ENCODE results near the gene PPARA. TPM values are rescaled to one million over a fixed set of nuclear protein-coding genes. Genes with fewer than 3 reads are reported as not detected.

PPARA gene
- total and polyA plus RNA-seq, 2 of the 4 experiments (the other 2 are of a cell fraction): 3.1 to 7.0 TPM

DNA sequence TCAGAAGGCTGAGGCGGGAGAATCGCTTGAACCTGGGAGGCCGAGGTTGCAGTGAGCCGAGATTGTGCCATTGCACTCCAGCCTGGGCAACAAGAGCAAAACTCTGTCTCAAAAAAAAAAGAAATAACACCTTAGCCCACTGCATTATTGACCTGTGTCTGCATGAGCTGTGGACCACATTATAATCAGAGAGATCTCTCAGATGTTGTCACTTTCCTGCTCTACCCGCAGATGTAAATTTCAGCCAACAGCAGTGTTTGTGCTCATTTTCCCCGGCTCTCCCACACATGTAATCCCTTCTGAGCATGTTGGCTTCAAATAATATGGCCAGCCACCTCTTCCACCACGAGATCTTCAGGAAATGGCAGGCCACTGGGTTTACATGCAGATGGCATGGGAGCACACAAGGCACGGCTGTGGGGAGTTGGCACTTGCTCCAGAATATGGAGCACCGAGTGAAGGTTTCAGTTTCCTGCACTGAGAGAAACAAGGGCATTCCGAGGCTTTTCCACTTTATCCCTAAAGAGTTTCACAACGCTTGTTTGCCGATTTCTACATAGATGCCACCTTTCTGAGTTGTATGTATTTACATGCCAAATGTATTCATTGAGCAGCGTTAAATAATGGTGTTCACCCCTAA is 80.1 kb downstream of the PPARA start:
- no peak overlapping the region for H3K56ac ChIP-seq (ENCODE audit: extremely low read depth, insufficient read depth, low read length)
- no peaks in the 10 kb centered on the region for H3K9me3 ChIP-seq (ENCODE audit: control insufficient read depth, insufficient read depth, low read length)
- no peaks in the 10 kb centered on the region for H3K27me3 ChIP-seq (ENCODE audit: control insufficient read depth, insufficient read depth, low read length)
- H3K14ac ChIP-seq (replicated peaks; ENCODE audit: low read depth, low read length): no peak overlapping the region
- H4K5ac ChIP-seq (ENCODE audit: low read depth, low read length): no peak overlapping the region
- no peak overlapping the region for H4K8ac ChIP-seq (ENCODE audit: low read depth in 2 of 2, low read length in 2 of 2)
- dilution Hi-C loops (cut with HindIII; ENCODE audit: low sequenced_read_pairs, unreplicated experiment): no loop called here
- H3K9me1 ChIP-seq (ENCODE audit: insufficient read depth, low read length): peaks cover 19% of the 10 kb centered on the region
- no peak overlapping the region for H3K4me3 ChIP-seq (ENCODE audit: insufficient read depth, low read depth, low read length)
- peaks cover 3% of the 10 kb centered on the region; the same call in 1 of the 2 replicates for H3K4me1 ChIP-seq (ENCODE audit: control insufficient read depth, insufficient read depth, low read length)
- no peak overlapping the region for H3K4me2 ChIP-seq (ENCODE audit: low read depth, low read length)
- no peak overlapping the region for H2BK20ac ChIP-seq (ENCODE audit: low read depth, low read length)
- TF ChIP-seq, protein P1, sequence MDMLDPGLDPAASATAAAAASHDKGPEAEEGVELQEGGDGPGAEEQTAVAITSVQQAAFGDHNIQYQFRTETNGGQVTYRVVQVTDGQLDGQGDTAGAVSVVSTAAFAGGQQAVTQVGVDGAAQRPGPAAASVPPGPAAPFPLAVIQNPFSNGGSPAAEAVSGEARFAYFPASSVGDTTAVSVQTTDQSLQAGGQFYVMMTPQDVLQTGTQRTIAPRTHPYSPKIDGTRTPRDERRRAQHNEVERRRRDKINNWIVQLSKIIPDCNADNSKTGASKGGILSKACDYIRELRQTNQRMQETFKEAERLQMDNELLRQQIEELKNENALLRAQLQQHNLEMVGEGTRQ (IDR thresholded peaks at IDR 0.05; ENCODE audit: low read depth, low read length): no peak
- TF ChIP-seq MAZ (IDR thresholded peaks at IDR 0.05; ENCODE audit: borderline replicate concordance, low read depth, low read length) (no peak), MAFK (IDR thresholded peaks at IDR 0.05; ENCODE audit: low read depth, low read length) (no peak), MXI1 (IDR thresholded peaks at IDR 0.05; ENCODE audit: borderline replicate concordance, low read depth, low read length) (no peak), RAD21 (IDR thresholded peaks at IDR 0.05; ENCODE audit: low read length) (no peak), FOS (IDR thresholded peaks at IDR 0.05; ENCODE audit: low read depth, low read length) (no peak), CEBPB (IDR thresholded peaks at IDR 0.05; ENCODE audit: low read depth, low read length) (no peak), BHLHE40 (IDR thresholded peaks at IDR 0.05; ENCODE audit: low read depth, low read length) (no peak), RCOR1 (IDR thresholded peaks at IDR 0.05; ENCODE audit: insufficient replicate concordance, low read length) (no peak), RFX5 (IDR thresholded peaks at IDR 0.05; ENCODE audit: low read depth, low read length) (no peak)
- TF ChIP-seq, protein P2, sequence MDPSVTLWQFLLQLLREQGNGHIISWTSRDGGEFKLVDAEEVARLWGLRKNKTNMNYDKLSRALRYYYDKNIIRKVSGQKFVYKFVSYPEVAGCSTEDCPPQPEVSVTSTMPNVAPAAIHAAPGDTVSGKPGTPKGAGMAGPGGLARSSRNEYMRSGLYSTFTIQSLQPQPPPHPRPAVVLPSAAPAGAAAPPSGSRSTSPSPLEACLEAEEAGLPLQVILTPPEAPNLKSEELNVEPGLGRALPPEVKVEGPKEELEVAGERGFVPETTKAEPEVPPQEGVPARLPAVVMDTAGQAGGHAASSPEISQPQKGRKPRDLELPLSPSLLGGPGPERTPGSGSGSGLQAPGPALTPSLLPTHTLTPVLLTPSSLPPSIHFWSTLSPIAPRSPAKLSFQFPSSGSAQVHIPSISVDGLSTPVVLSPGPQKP (IDR thresholded peaks at IDR 0.05; ENCODE audit: borderline replicate concordance, low read depth, low read length): no peak
- H3K4ac ChIP-seq (ENCODE audit: low read depth, low read length): no peak overlapping the region
- H4K20me1 ChIP-seq (ENCODE audit: insufficient read depth, low read length): peaks cover 3% of the 10 kb centered on the region; the same call in 1 of the 2 replicates
- ATAC-seq (ENCODE audit: low read depth) (no peak), DNase-seq (no peak)
- peaks cover 12% of the 10 kb centered on the region for H3K36me3 ChIP-seq (ENCODE audit: control insufficient read depth, insufficient read depth, low read length)
- no peak overlapping the region for H2AK5ac ChIP-seq (ENCODE audit: low read depth, low read length)
- in situ Hi-C loops (cut with MboI; ENCODE audit: low sequenced_read_pairs): no loop called here
- BruUV-seq (replicated peaks): no TSS peak
- no peak overlapping the region for H3K18ac ChIP-seq (ENCODE audit: low read depth, low read length)
- no peak overlapping the region for H4K91ac ChIP-seq (ENCODE audit: insufficient read depth, low read depth, low read length)
- no peak overlapping the region for H3K9ac ChIP-seq (ENCODE audit: low read depth, low read length)
- H2BK15ac ChIP-seq (ENCODE audit: low read depth, low read length): no peak overlapping the region
- H2AK9ac ChIP-seq (replicated peaks; ENCODE audit: low read depth, low read length, poor library complexity): no peak overlapping the region
- CTCF ChIA-PET: interaction anchor here (0.8 kb wide), 1 partner anchor 67 kb away, joined by 4 read pairs; no protein-coding TSS in a partner anchor
- POLR2A ChIA-PET (ENCODE audit: unreplicated experiment): no interaction called here
- H2BK120ac ChIP-seq (ENCODE audit: low read depth, low read length): no peak overlapping the region
- H3K27ac ChIP-seq (ENCODE audit: insufficient read depth, low read length): no peak overlapping the region
- intact Hi-C loops (cut with micrococcal nuclease): no loop called here
- H3K23ac ChIP-seq (ENCODE audit: low read depth, low read length): no peak overlapping the region
- whole genome bisulfite sequencing, 2 experiments (ENCODE audit: extremely low coverage in 2 of 2, insufficient read length in 1 of 2): no CpG with 5 or more reads among the region's 13 CpGs
- no peak overlapping the region for H2BK5ac ChIP-seq (ENCODE audit: low read depth, low read length, poor library complexity, severe bottlenecking)
- H3K79me1 ChIP-seq (ENCODE audit: low read depth in 1 of 2, low read length in 2 of 2): no peaks in the 10 kb centered on the region
- no peak overlapping the region for H2AFZ ChIP-seq (replicated peaks; ENCODE audit: low read length, poor library complexity)

All from IMR-90 (cell line).